ENCODE data around the gene UGP2. TPM values are rescaled to one million over a fixed set of nuclear protein-coding genes. Genes with fewer than 3 reads are reported as not detected.

The UGP2 gene
- polyA plus RNA-seq, 3 donors: 54.4 to 234 (median 171) TPM

DNA sequence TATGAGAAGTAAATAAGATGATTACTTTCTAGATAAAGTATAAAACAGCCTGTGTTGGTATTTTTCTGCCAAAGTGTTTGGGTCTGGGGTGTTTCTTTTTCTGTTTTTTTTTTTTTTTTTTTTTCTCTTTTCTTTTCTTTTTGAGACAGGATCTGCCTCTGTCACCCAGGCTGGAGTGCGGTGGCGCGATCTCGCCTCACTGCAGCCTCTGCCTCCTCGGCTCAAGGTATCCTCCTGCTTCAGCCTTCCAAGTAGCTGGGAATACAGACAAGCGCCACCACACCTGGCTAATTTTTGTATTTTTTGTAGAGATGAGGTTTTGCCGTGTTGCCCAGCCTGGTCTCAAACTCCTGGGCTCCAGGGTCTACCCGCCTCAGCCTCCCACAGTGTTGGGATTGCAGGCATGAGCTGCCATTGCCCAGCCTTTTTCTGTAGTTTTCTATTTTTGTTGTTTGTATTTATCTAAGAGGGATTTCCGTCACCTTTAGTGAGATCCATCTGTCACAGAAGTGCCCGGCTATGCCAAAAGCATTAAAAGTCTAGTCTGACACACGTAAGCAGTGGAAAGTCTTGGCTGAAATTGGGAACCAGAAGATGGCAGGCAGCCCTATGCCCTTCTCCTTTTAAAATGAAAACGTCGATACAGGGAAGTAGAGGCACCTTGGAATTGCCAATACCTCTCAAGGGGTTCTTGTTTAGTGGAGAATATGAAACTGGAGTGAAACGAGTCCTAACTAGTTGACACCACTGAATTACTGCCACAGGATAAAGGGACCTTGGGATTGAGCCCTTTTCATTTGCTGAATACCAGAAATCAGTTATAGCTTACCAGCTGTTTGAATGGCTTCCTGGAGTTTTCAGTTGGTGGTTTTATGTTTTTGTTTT, 14.0 kb downstream of the UGP2 start:
- WGBS, 3 donors: 85 to 91% (median 87%) methylated on average over 14 of the region's 14 CpGs

DNA sequence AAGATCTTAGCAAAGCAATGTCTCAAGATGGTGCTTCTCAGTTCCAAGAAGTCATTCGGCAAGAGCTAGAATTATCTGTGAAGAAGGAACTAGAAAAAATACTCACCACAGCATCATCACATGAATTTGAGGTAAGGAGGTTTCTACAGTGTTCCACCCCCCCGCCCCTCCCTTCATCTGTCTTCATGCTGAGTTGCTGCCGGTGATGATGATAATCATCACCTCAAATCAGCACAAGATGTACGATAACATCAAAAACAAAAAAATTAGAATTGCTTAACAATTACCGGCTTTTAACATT, 14.6 kb downstream of the UGP2 start:
- no peak overlapping the region for H3K27ac ChIP-seq (ENCODE audit: low read depth, low read length)
- WGBS, 3 donors: 50 to 86% (median 57%) methylated on average over 5 of the region's 5 CpGs

More for the DNA sequence above, 14.0 kb downstream of the UGP2 start:
- no peak overlapping the region for H3K27ac ChIP-seq (ENCODE audit: low read depth, low read length)

DNA sequence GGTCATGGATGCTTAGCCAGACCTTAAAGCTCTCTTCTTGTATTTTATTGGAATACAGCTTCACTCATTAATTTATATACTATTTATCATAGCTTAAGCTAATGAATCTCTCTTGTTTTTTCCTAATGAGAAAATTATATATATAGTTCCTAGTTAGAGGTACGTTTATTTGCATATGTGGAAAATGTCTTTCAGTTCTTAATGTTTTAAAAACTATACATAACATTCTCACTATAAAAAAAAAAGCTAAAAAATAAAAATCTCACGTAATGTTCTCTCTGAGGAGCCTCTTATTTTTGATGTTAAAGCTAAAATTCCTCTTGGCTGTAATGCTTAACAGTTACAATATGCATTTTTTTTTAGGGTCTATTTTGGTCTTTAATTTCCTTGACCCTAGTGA, 16.6 kb downstream of the UGP2 start:
- 92 to 98% (median 96%) methylated on average over 2 of the region's 2 CpGs for WGBS, 3 donors

DNA sequence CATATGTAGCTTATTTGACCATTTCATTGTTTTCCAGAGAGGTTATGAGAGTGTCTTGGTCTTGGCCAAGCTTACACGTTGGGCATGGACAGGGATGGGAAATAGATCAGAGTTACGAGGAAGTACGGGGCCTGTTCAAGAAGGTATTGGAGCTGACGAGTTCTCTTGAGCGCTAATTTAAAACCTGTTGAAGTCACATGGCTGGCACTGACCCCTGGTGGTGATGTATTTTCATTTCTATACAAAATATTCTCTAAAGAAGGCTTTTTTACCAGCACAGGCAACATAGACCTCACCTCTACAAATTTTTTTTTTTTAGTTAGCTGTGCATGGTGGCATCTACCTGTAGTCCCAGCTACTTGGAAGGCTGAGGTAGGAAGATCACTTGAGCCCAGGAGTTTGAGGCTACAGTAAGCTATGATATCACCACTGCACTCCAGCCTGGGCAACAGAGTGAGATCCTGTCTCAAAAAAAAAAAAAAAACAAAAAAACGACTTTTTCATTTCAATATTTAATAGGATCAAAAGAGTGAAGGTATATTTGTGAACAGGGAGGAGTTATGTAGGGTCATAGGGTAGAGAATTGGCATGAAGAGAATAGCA, 19.6 kb downstream of the UGP2 start:
- WGBS, 3 donors: 16 to 19% (median 18%) methylated on average over 6 of the region's 6 CpGs
- H3K27ac ChIP-seq (ENCODE audit: low read depth, low read length): no peak overlapping the region

More for the DNA sequence above, 16.6 kb downstream of the UGP2 start:
- no peak overlapping the region for H3K27ac ChIP-seq (ENCODE audit: low read depth, low read length)

DNA sequence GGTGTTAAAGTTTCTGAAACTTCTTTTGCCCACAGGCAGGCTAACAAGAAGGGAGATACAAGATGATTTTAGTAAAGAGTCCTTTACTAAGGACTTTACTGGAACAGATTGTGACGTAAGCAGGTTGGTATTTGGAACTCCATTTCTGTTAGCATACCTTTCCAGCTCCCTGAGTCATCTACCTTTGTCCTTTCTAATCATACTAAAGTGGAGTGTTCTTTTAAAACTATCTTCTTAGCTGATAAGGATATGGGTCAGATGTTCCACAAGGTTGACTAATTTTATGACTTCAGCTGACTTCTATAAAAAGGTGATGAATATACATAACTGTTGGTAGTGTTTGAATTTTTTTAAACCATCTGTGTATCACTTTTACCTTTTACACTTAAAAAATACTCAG, 21.1 kb downstream of the UGP2 start:
- H3K27ac ChIP-seq (ENCODE audit: low read depth, low read length): no peak overlapping the region
- 81 to 91% (median 83%) methylated on average over 1 of the region's 1 CpG for WGBS, 3 donors

DNA sequence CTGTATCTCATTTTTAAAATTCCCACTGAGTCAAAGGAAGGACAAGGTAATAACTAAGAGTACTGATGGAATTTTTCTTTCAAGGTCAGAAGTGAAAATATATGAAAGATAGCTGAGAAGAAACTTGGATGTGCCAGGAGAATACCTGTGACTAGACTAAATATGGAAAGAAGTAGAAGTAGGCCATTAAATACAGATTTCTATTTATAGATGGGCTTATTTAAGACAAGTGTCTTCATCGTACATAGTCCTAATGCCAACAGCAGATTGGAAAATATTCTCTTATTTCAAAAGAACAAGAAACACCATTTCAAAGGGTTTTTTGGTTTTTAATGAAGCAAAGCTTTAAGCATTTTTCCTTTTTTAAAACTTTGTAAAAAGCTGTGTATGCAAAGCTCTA, 22.0 kb downstream of the UGP2 start:
- no peak overlapping the region for H3K27ac ChIP-seq (ENCODE audit: low read depth, low read length)
- WGBS, 3 donors: 80 to 87% (median 87%) methylated on average over 1 of the region's 1 CpG

DNA sequence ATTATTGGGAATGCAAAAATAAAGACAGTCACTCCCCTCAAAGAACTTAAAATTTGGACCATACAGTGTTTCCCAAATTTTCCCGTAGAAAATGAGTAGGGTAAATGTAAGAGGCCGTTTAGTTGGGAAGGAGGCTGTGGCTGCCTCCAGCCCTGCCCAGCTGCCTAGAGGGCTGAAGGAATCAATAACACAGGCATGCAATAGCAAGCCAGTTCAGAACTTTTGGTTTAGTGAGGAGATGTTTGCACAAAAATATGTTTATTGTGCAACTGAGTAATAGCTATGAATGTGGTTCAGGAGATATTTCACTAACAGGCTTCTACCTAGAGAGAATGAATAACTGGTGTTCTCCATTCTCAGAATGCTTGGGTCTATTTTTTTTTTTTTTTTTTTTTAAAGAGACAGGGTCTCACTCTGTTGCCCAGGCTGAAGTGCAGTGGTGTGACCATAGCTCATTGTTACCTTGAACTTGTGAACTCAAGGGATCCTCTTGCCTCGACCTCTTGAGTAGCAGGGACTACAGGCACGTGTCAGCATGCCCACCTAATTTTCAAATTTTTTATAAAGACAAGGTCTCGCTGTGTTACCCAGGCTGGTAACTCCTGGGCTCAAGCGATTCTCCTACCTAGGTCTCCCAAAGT, 23.6 kb downstream of the UGP2 start:
- H3K27ac ChIP-seq (ENCODE audit: low read depth, low read length): no peak overlapping the region
- 85 to 93% (median 89%) methylated on average over 6 of the region's 6 CpGs for WGBS, 3 donors

DNA sequence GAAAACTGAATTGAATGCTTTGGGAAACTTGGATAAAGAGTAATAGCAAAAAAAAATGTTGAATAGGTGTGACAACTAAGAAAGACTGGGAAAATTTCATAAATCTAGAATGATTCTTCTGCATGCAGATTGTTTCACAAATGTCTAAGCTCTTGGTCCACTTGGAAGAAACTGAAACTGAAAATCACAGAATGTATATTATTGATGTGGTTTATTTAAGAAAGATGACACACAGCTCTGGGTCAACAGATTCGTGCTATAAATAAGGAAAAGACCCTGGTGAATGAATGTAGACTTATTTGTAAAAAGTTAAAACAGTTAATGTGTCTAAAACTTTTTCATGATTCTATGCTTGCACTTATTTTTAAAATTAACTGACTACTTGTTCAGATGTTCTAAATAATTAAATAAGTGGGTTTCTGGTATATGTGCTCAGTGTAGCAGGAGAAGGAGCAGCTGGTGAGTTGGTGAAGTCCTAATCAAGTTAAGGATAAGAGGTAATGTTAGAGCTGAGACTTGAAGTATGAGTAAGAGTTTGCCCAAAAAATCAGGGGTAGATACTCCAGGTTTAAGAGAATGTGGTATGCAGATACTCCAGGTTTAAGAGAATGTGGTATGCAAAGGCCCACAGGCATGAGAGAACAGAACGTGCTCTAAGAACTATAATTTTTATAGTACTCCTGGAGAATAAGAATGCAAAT, 24.5 kb downstream of the UGP2 start:
- H3K27ac ChIP-seq (ENCODE audit: low read depth, low read length): no peak overlapping the region
- WGBS, 3 donors: 87 to 90% (median 88%) methylated on average over 2 of the region's 2 CpGs

DNA sequence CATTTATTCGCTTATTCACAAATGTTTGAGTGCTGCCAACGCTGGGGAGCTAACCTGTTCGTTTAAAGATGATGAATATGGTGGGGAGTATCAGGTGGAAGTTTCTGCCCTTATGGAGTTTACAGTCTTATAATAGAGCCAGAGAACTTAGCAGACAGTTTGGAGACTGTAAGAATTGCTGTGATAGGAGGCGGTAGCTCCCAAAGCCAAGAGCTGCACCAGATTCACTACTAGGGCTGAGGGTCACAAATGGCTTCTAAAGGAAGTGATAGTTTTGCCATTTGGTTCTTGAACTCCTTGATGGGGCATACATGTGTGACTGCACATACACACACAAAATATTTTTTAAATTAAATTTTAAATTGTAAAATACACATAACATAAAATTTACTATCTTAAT, 29.0 kb downstream of the UGP2 start:
- WGBS, 3 donors: 94 to 96% (median 95%) methylated on average over 4 of the region's 4 CpGs
- no peak overlapping the region for H3K27ac ChIP-seq (ENCODE audit: low read depth, low read length)

DNA sequence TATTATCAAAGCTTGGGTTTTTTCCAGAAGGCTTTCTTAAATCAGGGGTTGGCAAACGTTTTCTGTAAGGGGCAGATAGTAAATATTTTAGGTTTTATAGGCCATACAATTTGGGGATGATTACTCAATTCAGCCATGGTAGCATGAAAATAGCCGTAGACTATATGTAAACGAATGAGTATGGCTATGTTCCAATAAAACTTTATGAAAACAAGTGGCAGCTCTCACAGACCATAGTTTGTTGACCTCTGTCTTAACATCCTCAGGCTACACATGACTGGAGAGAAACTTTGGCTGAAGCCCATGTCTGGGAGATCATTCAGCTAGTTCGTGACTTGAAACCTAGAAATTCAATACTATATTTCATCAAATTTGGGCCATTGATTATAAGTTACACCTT, 30.2 kb downstream of the UGP2 start:
- WGBS, 3 donors: 78 to 85% (median 81%) methylated on average over 4 of the region's 4 CpGs
- H3K27ac ChIP-seq (ENCODE audit: low read depth, low read length): no peak overlapping the region

DNA sequence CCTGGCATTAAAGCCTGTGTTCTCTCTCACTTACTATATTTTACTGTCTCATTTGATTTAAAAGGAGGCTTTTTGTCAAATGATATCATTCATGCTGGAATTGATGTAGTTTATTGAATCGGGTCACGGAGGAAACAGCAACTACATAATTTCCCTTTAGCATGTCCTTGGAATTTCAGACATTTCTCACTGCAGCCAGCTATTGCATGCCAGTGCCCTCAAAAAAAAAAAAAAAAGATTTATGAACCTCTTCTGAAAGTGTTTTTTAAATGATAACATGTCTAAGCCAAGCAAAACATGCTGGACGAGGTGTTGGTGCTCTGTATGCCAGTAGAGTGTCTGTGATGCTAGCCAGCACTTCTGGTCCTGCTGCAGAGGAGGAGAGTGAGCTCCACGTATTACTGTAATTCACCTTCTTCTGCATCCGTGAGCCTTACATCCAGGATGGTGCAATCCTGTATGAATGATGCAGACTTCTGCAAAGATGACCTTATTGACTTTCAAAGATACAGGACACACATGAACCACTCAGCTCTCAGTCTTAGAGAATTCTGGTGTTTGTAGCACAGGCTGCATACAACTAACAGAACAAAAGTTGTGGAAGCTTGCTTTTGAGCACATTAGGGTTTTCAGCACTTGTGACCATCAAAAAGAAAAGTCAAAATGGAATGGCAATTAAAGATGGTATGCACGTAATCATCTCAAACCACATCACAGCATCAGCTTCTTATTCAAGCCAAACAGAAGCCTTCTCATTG, 31.1 kb downstream of the UGP2 start:
- no peak overlapping the region for H3K27ac ChIP-seq (ENCODE audit: low read depth, low read length)
- 71 to 76% (median 75%) methylated on average over 6 of the region's 6 CpGs for WGBS, 3 donors

DNA sequence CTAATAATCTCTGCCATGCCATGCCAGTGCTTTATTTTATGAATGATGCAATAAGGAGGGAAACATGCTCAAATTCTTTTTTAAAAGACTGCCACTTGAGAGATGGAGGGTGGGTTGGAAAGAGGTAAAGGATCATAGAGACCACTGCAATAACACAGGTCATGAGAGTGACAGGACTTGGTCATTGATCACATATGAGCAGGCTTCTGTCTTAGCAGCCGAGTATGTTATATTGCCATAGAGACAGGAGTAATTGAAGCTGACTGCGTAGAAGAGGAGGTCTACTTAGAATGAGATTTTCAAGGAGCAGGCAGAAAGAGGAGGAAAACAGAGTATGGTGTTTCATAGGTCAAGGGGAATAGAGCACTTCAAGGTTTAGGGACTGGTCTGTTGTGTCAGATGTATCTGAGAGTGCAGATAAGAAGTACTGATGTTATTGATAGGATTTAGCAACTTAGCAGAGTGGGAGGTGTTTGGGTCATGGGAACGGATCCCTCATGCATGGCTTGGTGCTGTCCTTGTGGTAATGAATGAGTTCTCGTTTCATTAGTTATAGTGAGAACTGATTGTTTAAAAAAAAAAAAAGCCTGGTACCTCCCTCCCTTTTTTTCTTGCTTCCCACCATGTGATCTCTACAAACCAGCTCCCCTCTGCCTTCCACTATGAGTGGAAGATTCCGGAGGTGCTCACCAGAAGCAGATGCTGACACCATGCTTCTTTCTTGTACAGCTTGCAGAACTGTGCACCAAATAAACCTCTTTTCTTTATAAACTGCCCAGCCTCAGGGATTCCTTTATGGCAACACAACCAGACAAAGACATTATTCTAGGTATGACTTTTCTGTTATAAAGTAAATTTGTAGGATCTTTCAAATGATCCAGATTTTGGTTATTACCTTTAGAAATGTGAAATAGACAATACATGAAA, 32.8 kb downstream of the UGP2 start:
- WGBS, 3 donors: 97 to 99% (median 99%) methylated on average over 5 of the region's 5 CpGs
- no peak overlapping the region for H3K27ac ChIP-seq (ENCODE audit: low read depth, low read length)

DNA sequence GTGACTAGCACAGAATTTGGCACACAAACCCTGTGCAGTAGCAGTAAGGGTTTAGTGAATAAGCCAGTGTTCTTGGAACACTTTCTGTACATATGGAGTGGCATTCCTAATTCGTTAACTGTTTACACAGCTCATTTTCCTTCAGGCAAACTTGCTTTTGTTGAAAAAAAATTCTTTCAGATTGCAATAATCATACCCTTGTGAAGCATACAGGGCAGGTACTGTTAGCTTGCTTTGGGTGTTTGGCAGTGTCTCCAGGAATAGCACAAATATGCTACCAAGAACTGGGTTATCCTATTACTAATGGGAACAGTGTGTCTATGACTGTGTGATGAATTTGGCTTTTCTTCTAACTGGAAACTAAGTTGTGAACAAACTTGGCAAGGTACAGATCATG, 33.4 kb downstream of the UGP2 start:
- WGBS, 3 donors: 43 to 84% (median 79%) methylated on average over 1 of the region's 1 CpG
- no peak overlapping the region for H3K27ac ChIP-seq (ENCODE audit: low read depth, low read length)

DNA sequence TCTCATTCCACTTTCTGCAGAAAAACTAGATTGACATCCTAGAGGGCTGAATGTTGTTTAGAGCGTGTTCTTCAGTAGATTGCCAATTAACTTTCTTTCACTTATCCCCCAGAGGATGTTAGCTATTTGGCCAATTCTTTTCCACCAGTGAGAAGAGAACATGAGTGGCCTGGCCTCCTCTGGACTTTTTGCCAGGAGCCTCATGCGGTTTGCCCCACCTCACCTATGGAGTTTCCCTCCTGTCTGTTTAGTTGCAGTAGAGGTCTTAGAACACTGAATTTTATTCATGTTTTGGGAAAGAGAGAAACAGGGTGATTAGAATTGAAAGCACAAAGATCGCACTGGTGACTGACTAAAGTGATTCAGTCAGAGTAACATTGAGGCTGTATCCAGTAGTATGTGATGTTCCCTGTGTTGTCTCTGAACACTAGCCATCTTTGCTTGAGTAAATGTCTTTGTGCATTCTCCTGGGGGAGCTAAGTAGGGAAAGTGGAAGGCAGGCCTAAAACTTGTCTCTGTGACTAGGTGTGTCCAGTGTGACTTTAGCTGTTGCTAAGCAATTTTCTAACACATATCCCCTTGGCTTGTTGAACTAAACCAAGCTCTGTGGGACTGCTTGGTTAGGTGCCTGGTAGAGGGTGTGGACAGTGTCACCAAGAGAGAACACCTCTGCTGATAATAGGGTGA, 34.0 kb downstream of the UGP2 start:
- WGBS, 3 donors: 78 to 89% (median 80%) methylated on average over 3 of the region's 3 CpGs

DNA sequence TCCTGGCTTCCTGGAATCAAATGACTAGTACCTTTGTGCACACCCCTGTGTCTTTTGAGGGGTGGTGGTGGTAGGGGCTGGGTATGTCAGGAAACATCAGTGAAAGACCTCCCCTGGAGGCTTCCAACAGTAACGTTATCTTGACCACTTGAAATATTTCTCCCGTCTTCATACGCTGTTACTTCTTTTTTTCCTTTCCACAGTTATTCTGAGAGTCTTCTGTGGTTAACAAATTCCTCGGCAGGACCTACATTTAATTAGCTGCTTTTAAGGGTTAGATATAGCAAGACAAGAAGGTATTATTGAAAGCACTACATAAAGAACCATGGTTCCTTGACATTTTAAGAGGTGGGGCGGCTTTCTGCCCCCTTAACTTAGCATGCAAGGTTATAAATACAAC, 34.6 kb downstream of the UGP2 start:
- no peak overlapping the region for H3K27ac ChIP-seq (ENCODE audit: low read depth, low read length)
- 78 to 87% (median 82%) methylated on average over 5 of the region's 5 CpGs for WGBS, 3 donors

More for the DNA sequence above, 34.0 kb downstream of the UGP2 start:
- no peak overlapping the region for H3K27ac ChIP-seq (ENCODE audit: low read depth, low read length)

DNA sequence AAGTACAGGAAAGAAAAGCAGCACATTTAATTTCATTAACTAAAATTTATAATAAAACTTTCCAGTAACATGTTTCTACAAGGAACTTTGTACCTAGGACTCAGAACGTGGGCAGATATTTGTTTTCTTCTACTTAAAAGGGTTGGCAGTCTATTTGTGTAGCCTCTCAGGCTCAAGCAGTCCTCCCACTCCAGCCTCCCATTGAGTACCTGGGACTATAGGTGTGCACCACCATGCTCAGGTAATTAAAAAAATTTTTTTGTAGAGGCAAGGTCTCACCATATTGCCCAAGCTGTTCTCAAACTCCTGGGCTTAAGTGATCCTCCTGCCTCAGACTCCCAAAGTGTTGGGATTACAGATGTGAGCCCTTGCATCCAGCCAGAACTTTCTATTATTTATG, 36.8 kb downstream of the UGP2 start:
- H3K27ac ChIP-seq (ENCODE audit: low read depth, low read length): no peak overlapping the region
- WGBS, 3 donors: 81 to 100% (median 89%) methylated on average over 1 of the region's 1 CpG

DNA sequence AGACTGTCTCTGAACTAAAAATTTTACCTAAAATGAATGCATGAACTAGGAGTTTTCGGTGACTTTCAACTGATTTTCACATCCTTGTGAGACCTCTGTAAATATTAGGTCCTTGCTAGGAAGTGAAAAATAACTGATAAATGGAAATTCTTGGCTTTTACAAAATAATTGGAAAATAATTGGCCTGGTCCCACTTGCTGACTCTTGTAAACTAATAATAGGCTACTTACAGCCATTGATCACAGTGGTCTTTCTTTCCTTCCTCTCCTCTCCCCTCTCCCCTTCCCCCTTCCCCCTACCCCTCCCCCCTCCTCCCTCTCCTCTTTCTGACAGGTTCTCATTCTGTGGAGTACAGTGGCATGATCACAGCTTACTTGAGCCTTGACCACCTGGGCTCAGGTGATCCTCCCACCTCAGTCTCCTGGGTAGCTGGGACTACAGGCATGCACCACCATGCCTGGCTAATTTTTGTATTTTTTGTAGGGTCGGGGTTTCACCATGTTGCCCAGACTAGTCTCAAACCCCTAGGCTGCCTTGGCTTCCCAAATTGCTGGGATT, 38.3 kb downstream of the UGP2 start:
- H3K27ac ChIP-seq (ENCODE audit: low read depth, low read length): no peak overlapping the region
- WGBS, 3 donors: 90 to 96% (median 93%) methylated on average over 2 of the region's 2 CpGs

All from adipose tissue (tissue), 3 donors.